Middle frontal gyrus (tissue), 1 donor: Measurements from ENCODE around the gene STK32B.

Experiments
- DNase-seq: peaks from one replicate; pipeline ENCODE4 v3.0.0-alpha.2; 2015; ENCODE audit warnings: low spot score; ENCODE audit errors: extremely low spot score

Gene STK32B

GRCh38 chr4:5122114-5122513 lies 70.8 kb downstream of the STK32B start:
- DNase-seq, result no peak

- no peak for DNase-seq
Observed at GRCh38 chr4:5124876-5125275, 73.6 kb downstream of the STK32B start.

GRCh38 chr4:5125321-5125720 lies 74.0 kb downstream of the STK32B start:
- DNase-seq, result no peak

GRCh38 chr4:5126231-5126630 lies 75.0 kb downstream of the STK32B start:
- no peak for DNase-seq

- no peak for DNase-seq
Observed at GRCh38 chr4:5126857-5127256, 75.6 kb downstream of the STK32B start.

GRCh38 chr4:5127556-5127955 lies 76.3 kb downstream of the STK32B start:
- DNase-seq, result no peak

GRCh38 chr4:5128569-5128968 lies 77.3 kb downstream of the STK32B start:
- DNase-seq, result no peak

- DNase-seq, result no peak
Observed at GRCh38 chr4:5133201-5133600, 81.9 kb downstream of the STK32B start.

GRCh38 chr4:5133933-5134594 lies 82.8 kb downstream of the STK32B start:
- no peak for DNase-seq

- DNase-seq, result no peak
Observed at GRCh38 chr4:5134620-5135019, 83.3 kb downstream of the STK32B start.

GRCh38 chr4:5137226-5137625 lies 85.9 kb downstream of the STK32B start:
- DNase-seq, result no peak

- no peak for DNase-seq
Observed at GRCh38 chr4:5137927-5138326, 86.6 kb downstream of the STK32B start.

GRCh38 chr4:5138389-5138788 lies 87.1 kb downstream of the STK32B start:
- DNase-seq, result no peak

GRCh38 chr4:5139141-5139540 lies 87.9 kb downstream of the STK32B start:
- no peak for DNase-seq

GRCh38 chr4:5141802-5142201 lies 90.5 kb downstream of the STK32B start:
- DNase-seq, result no peak

GRCh38 chr4:5142726-5143125 lies 91.4 kb downstream of the STK32B start:
- DNase-seq, result no peak

GRCh38 chr4:5143306-5143861 lies 92.1 kb downstream of the STK32B start:
- no peak for DNase-seq

GRCh38 chr4:5143940-5144339 lies 92.7 kb downstream of the STK32B start:
- no peak for DNase-seq

- DNase-seq, result no peak
Observed at GRCh38 chr4:5144384-5144783, 93.1 kb downstream of the STK32B start.

GRCh38 chr4:5146248-5146647 lies 95.0 kb downstream of the STK32B start:
- DNase-seq, result no peak

- no peak for DNase-seq
Observed at GRCh38 chr4:5152521-5152920, 101.2 kb downstream of the STK32B start.

- DNase-seq, result no peak
Observed at GRCh38 chr4:5156682-5157081, 105.4 kb downstream of the STK32B start.
